BLaER1 treated with 17β-estradiol and CSF1 and Interleukin-3, amounts not matched to agents 10 nM and 100 nM (cell line): Measurements from ENCODE around the gene B4GALT6.
A peak's percentile ranks its signal among the peaks of the same experiment; 100 is the strongest.

Source experiments
- H3K27ac ChIP-seq, 11 experiments: shearing (Covaris generic); formaldehyde crosslinking; 2 replicates each; pipeline ENCODE4 v1.8.1; 2022
- H3K27me3 ChIP-seq, 11 experiments: shearing (Covaris generic); formaldehyde crosslinking; 2 replicates each; pipeline ENCODE4 v1.8.1; 2022
- H3K36me3 ChIP-seq, 11 experiments: shearing (Covaris generic); formaldehyde crosslinking; 2 replicates each; pipeline ENCODE4 v1.8.1; 2022
- H3K4me1 ChIP-seq, 10 experiments: shearing (Covaris generic); formaldehyde crosslinking; 2 replicates each; pipeline ENCODE4 v1.8.1; 2022
- H3K4me2 ChIP-seq, 11 experiments: shearing (Covaris generic); formaldehyde crosslinking; 2 replicates each; pipeline ENCODE4 v1.8.1; 2022
- H3K4me3 ChIP-seq, 10 experiments: shearing (Covaris generic); formaldehyde crosslinking; 2 replicates each; pipeline ENCODE4 v1.8.1; 2022
- H3K9ac ChIP-seq, 11 experiments: shearing (Covaris generic); formaldehyde crosslinking; 2 replicates each; pipeline ENCODE4 v1.8.1; 2022
- H3K9me3 ChIP-seq, 11 experiments: shearing (Covaris generic); formaldehyde crosslinking; replicated peaks in 1 of 11; 2 replicates each; pipeline ENCODE4 v1.8.1; 2022
- H4K20me1 ChIP-seq, 11 experiments: shearing (Covaris generic); formaldehyde crosslinking; 2 replicates each; pipeline ENCODE4 v1.8.1; 2022
- Cebpa-rat ChIP-seq, 11 experiments: shearing (Covaris generic); IDR thresholded peaks; 2 replicates each; pipeline ENCODE4 v1.8.1; 2022

Gene B4GALT6

GRCh38 chr18:31590570-31590969, 93.8 kb downstream of the B4GALT6 start:
- no peaks in the 10 kb centered on the region for H3K27me3 ChIP-seq
- H3K4me3 ChIP-seq: no peak overlapping the region
- H3K9ac ChIP-seq: no peak overlapping the region
- H3K4me1 ChIP-seq: no peaks in the 10 kb centered on the region
- no peaks in the 10 kb centered on the region for H4K20me1 ChIP-seq
- no peak overlapping the region for H3K27ac ChIP-seq
- H3K36me3 ChIP-seq: no peaks in the 10 kb centered on the region
- H3K4me2 ChIP-seq: no peak overlapping the region
- TF ChIP-seq Cebpa-rat (IDR thresholded peaks at IDR 0.05): no peak
- no peaks in the 10 kb centered on the region for H3K9me3 ChIP-seq

GRCh38 chr18:31587529-31587928, 96.9 kb downstream of the B4GALT6 start:
- TF ChIP-seq Cebpa-rat (IDR thresholded peaks at IDR 0.05): no peak
- Histone ChIP-seq H3K9ac (no peak overlapping the region), H3K4me3 (no peak overlapping the region), H3K9me3 (no peaks in the 10 kb centered on the region), H3K27me3 (no peaks in the 10 kb centered on the region), H3K4me1 (no peaks in the 10 kb centered on the region), H3K27ac (no peak overlapping the region), H4K20me1 (no peaks in the 10 kb centered on the region), H3K4me2 (no peak overlapping the region), H3K36me3 (no peaks in the 10 kb centered on the region)

- Histone ChIP-seq H3K27me3 (no peaks in the 10 kb centered on the region), H3K9me3 (no peaks in the 10 kb centered on the region), H4K20me1 (no peaks in the 10 kb centered on the region), H3K4me1 (no peaks in the 10 kb centered on the region), H3K9ac (no peak overlapping the region), H3K36me3 (no peaks in the 10 kb centered on the region), H3K27ac (no peak overlapping the region), H3K4me2 (no peak overlapping the region), H3K4me3 (no peak overlapping the region)
- no peak for TF ChIP-seq Cebpa-rat (IDR thresholded peaks at IDR 0.05)
Observed at GRCh38 chr18:31586616-31587015, 97.8 kb downstream of the B4GALT6 start.

- Histone ChIP-seq H3K4me3 (no peak overlapping the region), H3K9me3 (no peaks in the 10 kb centered on the region), H3K9ac (no peak overlapping the region), H4K20me1 (no peaks in the 10 kb centered on the region), H3K4me2 (no peak overlapping the region), H3K27me3 (no peaks in the 10 kb centered on the region), H3K27ac (no peak overlapping the region), H3K4me1 (no peaks in the 10 kb centered on the region), H3K36me3 (no peaks in the 10 kb centered on the region)
- no peak for TF ChIP-seq Cebpa-rat (IDR thresholded peaks at IDR 0.05)
Observed at GRCh38 chr18:31585991-31586390, 98.4 kb downstream of the B4GALT6 start.

GRCh38 chr18:31583185-31583854, 101.1 kb downstream of the B4GALT6 start:
- H3K4me2 ChIP-seq: no peak overlapping the region
- H3K9me3 ChIP-seq: no peaks in the 10 kb centered on the region
- H3K36me3 ChIP-seq: no peaks in the 10 kb centered on the region
- H3K4me1 ChIP-seq: no peaks in the 10 kb centered on the region
- TF ChIP-seq Cebpa-rat (IDR thresholded peaks at IDR 0.05): no peak
- no peaks in the 10 kb centered on the region for H3K27me3 ChIP-seq
- no peak overlapping the region for H3K9ac ChIP-seq
- H4K20me1 ChIP-seq: no peaks in the 10 kb centered on the region
- no peak overlapping the region for H3K27ac ChIP-seq
- H3K4me3 ChIP-seq: no peak overlapping the region

GRCh38 chr18:31581498-31582197, 102.7 kb downstream of the B4GALT6 start:
- Histone ChIP-seq H4K20me1 (no peaks in the 10 kb centered on the region), H3K27ac (no peak overlapping the region), H3K4me1 (peaks cover 0 to 4% (median 0%) of the 10 kb centered on the region in 10 experiments; a peak in 2 of 20 replicates), H3K4me2 (no peak overlapping the region), H3K36me3 (no peaks in the 10 kb centered on the region), H3K9me3 (0 out of 22 replicates have a peak, but pooled peaks cover 0 to 7% (median 0%) of the 10 kb centered on the region in 11 experiments), H3K27me3 (no peaks in the 10 kb centered on the region), H3K9ac (no peak overlapping the region), H3K4me3 (no peak overlapping the region)
- no peak for TF ChIP-seq Cebpa-rat (IDR thresholded peaks at IDR 0.05)

- no peak for TF ChIP-seq Cebpa-rat (IDR thresholded peaks at IDR 0.05)
- Histone ChIP-seq H3K4me3 (no peak overlapping the region), H3K36me3 (no peaks in the 10 kb centered on the region), H3K4me1 (peaks cover 0 to 6% (median 0%) of the 10 kb centered on the region in 10 experiments; a peak in 2 of 20 replicates), H3K27me3 (no peaks in the 10 kb centered on the region), H3K9ac (no peak overlapping the region), H3K4me2 (no peak overlapping the region), H4K20me1 (no peaks in the 10 kb centered on the region), H3K27ac (no peak overlapping the region), H3K9me3 (0 out of 22 replicates have a peak, but pooled peaks cover 0 to 7% (median 0%) of the 10 kb centered on the region in 11 experiments)
Observed at GRCh38 chr18:31579375-31579774, 105.0 kb downstream of the B4GALT6 start.

- Histone ChIP-seq H3K27ac (no peak overlapping the region), H4K20me1 (no peaks in the 10 kb centered on the region), H3K4me1 (peaks cover 0 to 6% (median 0%) of the 10 kb centered on the region in 10 experiments; a peak in 2 of 20 replicates), H3K27me3 (no peaks in the 10 kb centered on the region), H3K9ac (no peak overlapping the region), H3K4me3 (no peak overlapping the region), H3K4me2 (no peak overlapping the region), H3K36me3 (no peaks in the 10 kb centered on the region), H3K9me3 (0 out of 22 replicates have a peak, but pooled peaks cover 0 to 7% (median 0%) of the 10 kb centered on the region in 11 experiments)
- TF ChIP-seq Cebpa-rat (IDR thresholded peaks at IDR 0.05): no peak
Observed at GRCh38 chr18:31578126-31578525, 106.3 kb downstream of the B4GALT6 start.

GRCh38 chr18:31577195-31577594, 107.2 kb downstream of the B4GALT6 start:
- peaks cover 0 to 6% (median 0%) of the 10 kb centered on the region in 10 experiments; a peak in 2 of 20 replicates for H3K4me1 ChIP-seq
- no peak for TF ChIP-seq Cebpa-rat (IDR thresholded peaks at IDR 0.05)
- no peak overlapping the region for H3K4me3 ChIP-seq
- H3K36me3 ChIP-seq: no peaks in the 10 kb centered on the region
- H3K27ac ChIP-seq: no peak overlapping the region
- H4K20me1 ChIP-seq: no peaks in the 10 kb centered on the region
- H3K27me3 ChIP-seq: no peaks in the 10 kb centered on the region
- H3K4me2 ChIP-seq: peak overlapping the region in 1 of 11 experiments; percentile 31; a peak in 1 of 22 replicates
- H3K9me3 ChIP-seq: 0 out of 22 replicates have a peak, but pooled peaks cover 0 to 7% (median 0%) of the 10 kb centered on the region in 11 experiments
- H3K9ac ChIP-seq: no peak overlapping the region
